ENCODE results near the gene IQUB.

Gene IQUB

DNA sequence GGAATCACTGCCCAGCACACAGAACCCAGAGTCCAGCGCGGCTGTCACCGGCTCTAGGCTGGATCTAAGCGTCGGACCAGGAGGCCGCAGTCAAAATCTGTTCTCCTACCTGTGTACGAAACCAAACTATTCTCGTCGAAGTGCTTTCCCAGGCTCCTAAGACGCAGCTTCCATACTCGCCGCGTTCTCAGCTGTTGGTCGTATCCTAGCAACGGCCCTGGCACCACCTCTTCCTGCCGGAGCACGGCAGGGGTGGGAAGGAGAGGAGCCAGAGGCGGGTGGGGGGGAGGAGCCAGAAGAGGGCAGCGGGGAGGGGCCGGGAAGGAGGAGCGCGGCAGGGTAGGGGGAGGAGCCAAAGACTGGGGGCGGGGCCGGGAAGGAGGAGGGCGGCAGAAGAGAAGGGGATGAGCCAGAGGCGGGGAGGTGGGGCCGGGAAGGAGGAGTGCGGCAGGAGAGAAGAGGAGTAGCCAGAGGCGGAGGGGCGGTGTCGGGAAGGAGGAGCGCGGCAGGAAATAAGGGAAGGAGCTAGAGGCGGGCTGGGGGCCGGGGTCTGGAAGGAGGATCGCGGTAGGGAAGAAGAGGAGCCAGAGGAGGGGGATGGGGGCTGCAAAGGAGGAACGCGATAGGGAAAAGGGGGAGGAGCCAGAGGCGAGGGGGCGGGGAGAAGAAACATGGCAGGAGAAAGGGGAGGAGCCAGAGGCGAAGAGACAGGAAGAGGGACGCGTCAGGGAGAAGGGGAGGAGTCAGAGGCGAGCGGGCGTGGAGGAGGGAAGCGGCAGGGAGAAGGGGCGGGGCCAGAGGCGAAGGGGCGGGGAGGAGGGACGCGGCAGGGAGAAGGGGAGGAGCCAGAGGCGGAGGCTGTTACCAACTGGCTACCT, at the start of gene IQUB:
Gene IQUB (minus strand): TSS at position 213 of the 878 bp plus-strand sequence. CDS start 22,255 bp downstream, outside the sequence.
- no peak for TF ChIP-seq ZNF274 (IDR thresholded peaks at IDR 0.05; ENCODE audit: low read depth, low read length)

DNA sequence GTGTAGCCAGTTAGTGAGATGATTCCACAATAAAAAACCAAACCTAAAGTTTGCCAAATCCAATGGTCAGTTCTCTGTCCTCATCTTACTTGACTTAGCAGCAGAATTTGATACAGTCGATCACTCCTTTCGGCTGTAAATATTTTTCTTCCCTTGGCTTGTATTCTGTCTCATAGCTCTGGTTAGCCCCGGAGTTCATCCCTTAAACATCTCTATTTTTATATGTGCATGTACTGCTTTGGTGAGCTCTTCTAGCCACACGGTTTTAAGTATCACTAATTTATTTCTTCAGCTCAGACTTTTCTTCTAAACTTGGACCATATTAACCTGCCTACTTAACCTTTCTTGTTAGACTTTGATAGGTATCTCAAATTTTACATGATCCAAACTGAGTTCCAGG, 49.4 kb upstream of the IQUB start:
- no peak overlapping the region for H3K4me3 ChIP-seq (ENCODE audit: low read length)
- no peak for TF ChIP-seq ZNF274 (IDR thresholded peaks at IDR 0.05; ENCODE audit: low read depth, low read length)

More for the DNA sequence above, at the start of gene IQUB:
- peak within 1 kb of the TSS; percentile 69 for H3K4me3 ChIP-seq (ENCODE audit: low read length)

DNA sequence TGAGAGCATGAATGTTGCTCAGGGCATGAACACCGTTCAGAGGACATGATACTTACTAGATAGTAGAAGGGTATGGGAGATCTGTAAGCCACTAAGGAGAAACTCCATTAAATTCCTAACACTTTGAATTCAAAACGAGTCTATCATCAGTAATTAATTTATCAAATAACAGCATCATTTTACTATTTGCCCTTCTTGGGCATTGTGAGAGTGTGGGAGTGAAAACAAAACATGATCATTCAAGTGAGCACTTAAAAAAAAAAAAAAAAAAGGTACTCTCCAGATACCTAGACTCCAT, 46.7 kb upstream of the IQUB start:
- no peak for TF ChIP-seq ZNF274 (IDR thresholded peaks at IDR 0.05; ENCODE audit: low read depth, low read length)

GRCh38 chr7:123580406-123581161, 46.2 kb upstream of the IQUB start:
- TF ChIP-seq ZNF274 (IDR thresholded peaks at IDR 0.05; ENCODE audit: low read depth, low read length) = no peak
- no peak overlapping the region for H3K4me3 ChIP-seq (ENCODE audit: low read length)

More for the DNA sequence above, 46.7 kb upstream of the IQUB start:
- H3K4me3 ChIP-seq (ENCODE audit: low read length) = no peak overlapping the region

- H3K4me3 ChIP-seq (ENCODE audit: low read length) = no peak overlapping the region
- TF ChIP-seq ZNF274 (IDR thresholded peaks at IDR 0.05; ENCODE audit: low read depth, low read length) = no peak
Measured at GRCh38 chr7:123579416-123579815, 45.0 kb upstream of the IQUB start.

GRCh38 chr7:123573896-123574467, 39.6 kb upstream of the IQUB start:
- no peak for TF ChIP-seq ZNF274 (IDR thresholded peaks at IDR 0.05; ENCODE audit: low read depth, low read length)

GRCh38 chr7:123573341-123573740, 38.9 kb upstream of the IQUB start:
- TF ChIP-seq ZNF274 (IDR thresholded peaks at IDR 0.05; ENCODE audit: low read depth, low read length) = no peak
- H3K4me3 ChIP-seq (ENCODE audit: low read length) = no peak overlapping the region

More at GRCh38 chr7:123573896-123574467, 39.6 kb upstream of the IQUB start:
- H3K4me3 ChIP-seq (ENCODE audit: low read length) = no peak overlapping the region

DNA sequence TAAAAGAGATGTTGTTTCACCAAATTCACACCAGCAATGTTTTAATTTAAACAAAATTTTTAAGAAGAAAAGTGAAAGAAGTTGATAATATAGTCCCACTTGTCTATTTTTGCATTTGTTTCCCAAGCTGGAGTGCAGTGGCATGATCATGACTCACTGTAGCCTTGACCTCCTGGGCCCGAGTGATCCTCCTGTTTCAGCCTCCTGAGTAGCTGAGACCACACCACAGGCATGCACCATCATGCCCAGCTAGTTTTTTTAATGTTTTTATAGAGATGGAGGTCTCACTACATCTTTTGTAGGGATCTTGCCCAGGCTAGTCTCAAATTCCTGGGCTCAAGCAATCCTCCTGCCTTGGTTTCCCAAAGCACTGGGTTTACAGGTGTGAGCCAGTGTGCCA, 37.3 kb upstream of the IQUB start:
- no peak for TF ChIP-seq ZNF274 (IDR thresholded peaks at IDR 0.05; ENCODE audit: low read depth, low read length)
- H3K4me3 ChIP-seq (ENCODE audit: low read length) = no peak overlapping the region

DNA sequence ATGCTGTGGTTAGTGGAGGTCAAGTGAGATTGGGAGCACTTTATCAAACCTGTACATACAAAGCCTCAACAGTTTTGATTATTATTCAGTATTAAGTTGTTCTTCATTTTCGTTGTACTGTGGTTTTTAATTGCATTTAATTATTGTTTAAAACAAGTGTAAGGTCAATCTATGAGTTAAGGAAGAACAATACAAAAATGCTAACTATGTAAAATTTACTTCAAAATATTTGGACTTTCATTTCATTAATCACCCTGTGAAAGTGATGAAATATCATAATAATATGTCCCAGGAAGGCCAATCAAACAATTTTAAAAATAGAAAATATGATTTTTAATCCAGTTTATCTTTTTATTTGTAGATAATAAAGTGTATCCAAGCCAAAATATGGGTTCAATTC, 36.8 kb upstream of the IQUB start:
- H3K4me3 ChIP-seq (ENCODE audit: low read length) = no peak overlapping the region
- no peak for TF ChIP-seq ZNF274 (IDR thresholded peaks at IDR 0.05; ENCODE audit: low read depth, low read length)

- H3K4me3 ChIP-seq (ENCODE audit: low read length) = no peak overlapping the region
- no peak for TF ChIP-seq ZNF274 (IDR thresholded peaks at IDR 0.05; ENCODE audit: low read depth, low read length)
Measured at GRCh38 chr7:123570390-123571182, 36.2 kb upstream of the IQUB start.

DNA sequence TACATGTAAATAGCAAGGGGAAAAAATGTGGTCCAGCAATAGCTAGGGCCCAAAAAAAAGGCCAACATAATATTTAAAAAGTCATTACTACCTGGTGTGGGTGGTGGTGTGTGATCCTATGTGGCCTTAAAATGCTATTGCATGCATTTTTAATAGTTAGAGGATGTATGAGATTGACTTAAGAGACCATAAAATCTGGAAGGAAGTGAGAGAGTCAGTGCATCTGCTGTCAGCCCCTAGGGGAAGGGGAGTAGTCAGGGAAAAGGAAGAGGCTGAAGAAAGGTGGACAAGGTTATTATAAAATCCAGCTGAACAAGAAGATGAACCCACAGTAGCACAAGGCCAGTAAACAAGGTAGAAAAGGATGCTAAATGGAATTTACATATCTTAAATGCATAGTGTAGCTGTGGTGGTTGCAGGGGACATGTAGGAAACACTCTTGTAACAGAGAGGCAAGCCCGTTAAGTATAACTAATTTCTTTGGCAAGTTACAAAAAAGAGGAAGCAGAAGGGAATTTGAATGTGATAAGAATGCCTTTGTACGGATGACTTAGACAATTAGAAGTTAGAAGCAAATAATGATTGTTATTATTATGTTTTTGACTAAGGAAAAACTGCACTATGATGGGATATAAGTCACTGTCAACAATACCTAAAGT, 35.1 kb upstream of the IQUB start:
- TF ChIP-seq ZNF274 (IDR thresholded peaks at IDR 0.05; ENCODE audit: low read depth, low read length) = no peak
- H3K4me3 ChIP-seq (ENCODE audit: low read length) = no peak overlapping the region

- H3K4me3 ChIP-seq (ENCODE audit: low read length) = no peak overlapping the region
- no peak for TF ChIP-seq ZNF274 (IDR thresholded peaks at IDR 0.05; ENCODE audit: low read depth, low read length)
Measured at GRCh38 chr7:123562121-123562520, 27.7 kb upstream of the IQUB start.

DNA sequence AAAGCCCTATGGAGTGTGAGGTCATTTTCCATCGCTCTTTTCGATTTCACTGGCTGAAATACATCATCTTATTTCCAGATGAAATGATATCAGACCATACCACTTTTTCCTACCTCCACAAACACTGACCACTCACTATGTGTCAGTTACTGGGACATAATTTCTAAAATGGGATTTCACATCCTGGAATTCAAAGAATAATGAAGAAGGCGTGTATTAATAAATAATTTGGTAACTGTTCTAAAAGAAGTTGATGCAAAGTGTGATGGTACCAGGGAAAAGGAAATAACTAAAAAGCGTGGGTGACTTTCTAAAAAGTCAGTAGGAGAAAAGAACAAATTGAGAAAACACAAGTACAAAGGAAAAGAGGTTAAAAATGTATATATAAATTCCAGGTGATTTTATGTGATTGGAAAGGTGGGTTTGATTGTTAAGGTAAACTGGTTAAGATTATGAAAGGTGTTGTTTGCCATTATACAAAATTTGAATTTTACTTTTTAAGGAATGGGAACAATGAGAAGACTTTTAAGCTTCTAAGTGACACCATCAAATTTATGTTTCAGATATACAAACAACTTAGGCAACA, 24.0 kb upstream of the IQUB start:
- peak overlapping the region; percentile 92 for H3K4me3 ChIP-seq (ENCODE audit: low read length)

More for the DNA sequence above, 24.0 kb upstream of the IQUB start:
- TF ChIP-seq ZNF274 (IDR thresholded peaks at IDR 0.05; ENCODE audit: low read depth, low read length) = no peak
